GM10847 (cell line): ENCODE results near the gene HBD.

Source experiments
- POLR2A ChIP-seq: IDR thresholded peaks from 2 replicates; pipeline ENCODE4 v1.6.1; 2011; ENCODE audit not compliant: insufficient read length; ENCODE audit errors: extremely low read depth

The HBD gene

GRCh38 chr11:5225480-5225871, 8.8 kb downstream of the HBD start:
- no peak for TF ChIP-seq POLR2A

- TF ChIP-seq POLR2A: no peak
These were observed 9.5 kb downstream of the HBD start for GRCh38 chr11:5224538-5225479.

- no peak for TF ChIP-seq POLR2A
These were observed 10.6 kb downstream of the HBD start for GRCh38 chr11:5223686-5224085.

- no peak for TF ChIP-seq POLR2A
These were observed 11.1 kb downstream of the HBD start for GRCh38 chr11:5223146-5223545.

- TF ChIP-seq POLR2A: no peak
These were observed 23.9 kb downstream of the HBD start for GRCh38 chr11:5210376-5210885.

- TF ChIP-seq POLR2A: no peak
These were observed 29.5 kb downstream of the HBD start for GRCh38 chr11:5204787-5205186.

- TF ChIP-seq POLR2A: no peak
These were observed 30.9 kb downstream of the HBD start for GRCh38 chr11:5203366-5203765.

- TF ChIP-seq POLR2A: no peak
These were observed 33.7 kb downstream of the HBD start, which contains the start of gene OR51V1 for GRCh38 chr11:5200582-5200981. TSS of gene OR51V1 (minus strand) at chr11:5200682. CDS start at chr11:5200682, 0 bp downstream.

GRCh38 chr11:5198285-5198684, 36.0 kb downstream of the HBD start:
- TF ChIP-seq POLR2A: no peak

- TF ChIP-seq POLR2A: no peak
These were observed 36.7 kb downstream of the HBD start for GRCh38 chr11:5197536-5197935.

GRCh38 chr11:5196731-5197130, 37.6 kb downstream of the HBD start:
- TF ChIP-seq POLR2A: no peak

- TF ChIP-seq POLR2A: no peak
These were observed 38.2 kb downstream of the HBD start for GRCh38 chr11:5196067-5196466.

- no peak for TF ChIP-seq POLR2A
These were observed 41.5 kb downstream of the HBD start for GRCh38 chr11:5192738-5193137.

GRCh38 chr11:5188201-5188600, 46.1 kb downstream of the HBD start:
- no peak for TF ChIP-seq POLR2A
